Cardiac fibroblast (primary cell): Measurements from ENCODE around the gene SPRR1A.

Experiments
- DNase-seq, 2 donors: peaks; one replicate each; pipeline versions ENCODE4 v3.0.0 to v3.0.0-alpha.2; 2010; ENCODE audit warnings: low read depth in 2 of 2
- H3K4me3 ChIP-seq, 2 donors: replicated peaks in 1 of 2; 1 replicate in 1 of 2; 2 replicates in 1 of 2; pipeline ENCODE4 v1.5.1; 2011; ENCODE audit warnings: low read depth in 2 of 2, low read length in 2 of 2, mild to moderate bottlenecking in 2 of 2, moderate library complexity in 1 of 2
- CTCF ChIP-seq: IDR thresholded peaks from one replicate; pipeline ENCODE4 v1.5.1; 2011; ENCODE audit warnings: low read depth, mild to moderate bottlenecking, low read length, inconsistent platforms

Gene SPRR1A

GRCh38 chr1:152983743-152984142 lies at the start of gene SPRR1A:
Gene SPRR1A (plus strand): TSS chr1:152984081. CDS start chr1:152985231, 1,150 bp downstream.
- no peak within 1 kb of the TSS for H3K4me3 ChIP-seq
- TF ChIP-seq CTCF = no peak
- no peak for DNase-seq

GRCh38 chr1:152940614-152941013 lies 43.3 kb upstream of the SPRR1A start:
- DNase-seq = no peak
- no peak overlapping the region for H3K4me3 ChIP-seq
- TF ChIP-seq CTCF = no peak

- H3K4me3 ChIP-seq = no peak overlapping the region
- TF ChIP-seq CTCF = no peak
- DNase-seq = no peak
Observed at GRCh38 chr1:152941037-152941711, 42.7 kb upstream of the SPRR1A start.

GRCh38 chr1:152942161-152942560 lies 41.7 kb upstream of the SPRR1A start:
- H3K4me3 ChIP-seq = no peak overlapping the region
- TF ChIP-seq CTCF = no peak
- no peak for DNase-seq

GRCh38 chr1:152946248-152946647 lies 37.6 kb upstream of the SPRR1A start:
- H3K4me3 ChIP-seq = no peak overlapping the region
- no peak for DNase-seq
- no peak for TF ChIP-seq CTCF

- no peak for DNase-seq
- H3K4me3 ChIP-seq = no peak within 1 kb of the TSS
- no peak for TF ChIP-seq CTCF
Observed at GRCh38 chr1:152946651-152947256, 37.1 kb upstream of the SPRR1A start, which contains the start of gene SPRR5. Gene SPRR5 (plus strand): TSS chr1:152947206. CDS start chr1:152948555, 1,349 bp downstream.
